Measurements from ENCODE around the gene RCE1. TPM values are rescaled to one million over a fixed set of nuclear protein-coding genes. Genes with fewer than 3 reads are reported as not detected.
"Not testable (repeated sequence)": the region's sequence is repeated elsewhere in the genome, so short reads cannot be mapped to it uniquely, and the experiment has no call there.

RCE1 gene
- total RNA-seq = 3.2 TPM

GRCh38 chr11:66842896-66843775, at the start of gene RCE1:
RCE1 (plus strand) TSS chr11:66843441; CDS start chr11:66843456, 15 bp downstream.
- peak; percentile 93 for DNase-seq (ENCODE audit: low spot score)
- ATAC-seq = peak; percentile 83

GRCh38 chr11:66799815-66800214, 43.4 kb upstream of the RCE1 start:
- not testable (repeated sequence) for ATAC-seq

GRCh38 chr11:66800720-66801428, 42.4 kb upstream of the RCE1 start:
- no peak for ATAC-seq
- no peak for DNase-seq (ENCODE audit: low spot score)

More at GRCh38 chr11:66799815-66800214, 43.4 kb upstream of the RCE1 start:
- DNase-seq (ENCODE audit: low spot score) = not testable (repeated sequence)

- DNase-seq (ENCODE audit: low spot score) = no peak
- ATAC-seq = no peak
These were observed 33.6 kb upstream of the RCE1 start for GRCh38 chr11:66809592-66809991.

- DNase-seq (ENCODE audit: low spot score) (no peak), ATAC-seq (no peak)
These were observed 32.6 kb upstream of the RCE1 start for GRCh38 chr11:66810576-66811185.

- ATAC-seq (no peak), DNase-seq (ENCODE audit: low spot score) (no peak)
These were observed 28.6 kb upstream of the RCE1 start for GRCh38 chr11:66814678-66815077.

GRCh38 chr11:66815646-66816045, 27.6 kb upstream of the RCE1 start:
- DNase-seq (ENCODE audit: low spot score) (no peak), ATAC-seq (no peak)

- DNase-seq (ENCODE audit: low spot score) (no peak), ATAC-seq (no peak)
These were observed 24.8 kb upstream of the RCE1 start for GRCh38 chr11:66818231-66818955.

- no peak for DNase-seq (ENCODE audit: low spot score)
- no peak for ATAC-seq
These were observed 22.9 kb upstream of the RCE1 start for GRCh38 chr11:66820381-66820780.

- ATAC-seq (no peak), DNase-seq (ENCODE audit: low spot score) (no peak)
These were observed 22.3 kb upstream of the RCE1 start for GRCh38 chr11:66820901-66821300.

- DNase-seq (ENCODE audit: low spot score) (no peak), ATAC-seq (no peak)
These were observed 19.5 kb upstream of the RCE1 start for GRCh38 chr11:66823700-66824099.

- not testable (repeated sequence) for ATAC-seq; DNase-seq (ENCODE audit: low spot score)
These were observed 18.7 kb upstream of the RCE1 start for GRCh38 chr11:66824573-66824972.

- ATAC-seq = peak; percentile 20
- no peak for DNase-seq (ENCODE audit: low spot score)
These were observed 8.7 kb upstream of the RCE1 start for GRCh38 chr11:66834539-66834845.

GRCh38 chr11:66834943-66835342, 8.3 kb upstream of the RCE1 start:
- DNase-seq (ENCODE audit: low spot score) (no peak), ATAC-seq (no peak)

GRCh38 chr11:66835768-66836405, 7.4 kb upstream of the RCE1 start:
- DNase-seq (ENCODE audit: low spot score) (no peak), ATAC-seq (no peak)

- no peak for ATAC-seq
These were observed 2.7 kb upstream of the RCE1 start for GRCh38 chr11:66840317-66841091.

GRCh38 chr11:66841861-66842260, 1.4 kb upstream of the RCE1 start:
- ATAC-seq (no peak), DNase-seq (ENCODE audit: low spot score) (no peak)

More at GRCh38 chr11:66840317-66841091, 2.7 kb upstream of the RCE1 start:
- DNase-seq (ENCODE audit: low spot score) = no peak

GRCh38 chr11:66842501-66842895, 743 bp upstream of the RCE1 start:
- ATAC-seq (peak; percentile 1), DNase-seq (ENCODE audit: low spot score) (no peak)

GRCh38 chr11:66843776-66844495, 695 bp downstream of the RCE1 start:
- peak; percentile 9 for ATAC-seq
- peak; percentile 47 for DNase-seq (ENCODE audit: low spot score)

Measured in left lobe of liver (tissue), 2 donors.